GM18907 (cell line): Measurements from ENCODE around the gene SLC30A1.
A peak's percentile ranks its signal among the peaks of the same experiment; 100 is the strongest.
"Not testable (repeated sequence)": the region's sequence is repeated elsewhere in the genome, so short reads cannot be mapped to it uniquely, and the experiment has no call there.

Source experiments
- ATAC-seq: cut with Tn5 transposase; IDR thresholded peaks from one replicate; pipeline ENCODE4 v1.9.1; 2021; ENCODE audit warnings: mild to moderate bottlenecking, moderate library complexity; ENCODE audit not compliant: unreplicated experiment

Gene SLC30A1

DNA sequence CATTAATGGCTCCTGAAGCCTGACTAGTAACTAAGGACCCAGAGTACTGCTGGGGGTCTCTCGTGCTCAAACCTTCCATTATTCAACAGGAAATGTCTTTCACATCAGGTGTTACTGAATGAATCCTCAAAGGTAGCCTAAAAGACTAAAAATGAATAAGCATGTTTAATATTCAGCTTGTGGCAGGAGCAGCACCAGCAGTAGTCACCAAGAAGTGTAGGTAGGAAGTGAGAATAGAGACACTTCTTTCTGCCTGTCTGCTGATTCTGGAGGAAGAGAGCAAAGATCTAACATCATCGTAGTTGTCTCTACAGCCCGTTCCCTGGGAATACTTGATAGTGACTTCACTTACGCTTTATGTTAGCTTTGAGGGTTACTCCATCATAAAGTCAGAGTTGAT, 7.6 kb upstream of the SLC30A1 start:
- no peak for ATAC-seq

DNA sequence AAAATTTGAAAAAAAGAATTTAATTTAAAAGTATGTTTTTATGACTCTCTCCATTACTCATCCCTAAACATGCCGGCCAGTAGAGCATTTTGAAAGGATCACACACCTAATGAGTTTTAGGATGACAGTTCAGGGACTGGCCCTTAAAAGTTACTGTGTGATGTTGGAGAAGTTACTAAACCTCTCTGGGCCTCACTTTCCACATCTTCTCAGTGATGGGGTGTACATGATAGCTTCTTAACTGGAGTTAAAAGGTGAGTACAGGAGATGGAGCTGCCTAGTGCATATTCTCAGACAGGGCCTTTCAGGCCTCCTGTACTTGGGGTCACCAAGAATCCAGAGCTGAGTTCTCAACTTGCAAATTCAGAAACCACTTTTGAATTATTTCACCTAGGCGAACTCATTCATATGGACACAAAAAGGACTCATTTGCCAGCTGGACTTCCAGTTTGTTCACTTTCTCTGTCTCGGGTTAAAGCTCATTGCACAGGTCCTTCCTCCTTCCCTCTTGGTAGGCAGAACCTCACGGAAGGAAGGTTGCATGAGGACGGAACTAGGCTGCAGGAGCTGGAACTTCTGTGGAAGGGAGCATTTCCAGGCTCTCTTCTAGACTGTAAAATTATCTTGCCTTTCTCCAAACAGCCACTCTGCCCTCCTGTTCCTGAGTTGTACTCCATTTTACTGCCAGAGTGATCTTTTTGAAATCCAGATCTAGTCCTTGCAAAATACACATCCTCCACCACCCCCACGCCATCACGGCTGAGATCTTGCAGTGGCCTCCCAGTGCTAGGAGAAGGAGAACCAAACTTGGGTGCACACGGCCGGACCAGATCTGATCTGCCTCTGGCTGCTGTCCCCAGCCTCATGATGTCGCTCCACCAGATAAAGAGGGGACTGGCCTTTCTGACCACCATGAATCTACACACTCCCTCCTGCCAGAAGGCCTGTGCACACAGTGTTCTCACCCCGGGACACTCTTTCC, 4.3 kb upstream of the SLC30A1 start:
- no peak for ATAC-seq

DNA sequence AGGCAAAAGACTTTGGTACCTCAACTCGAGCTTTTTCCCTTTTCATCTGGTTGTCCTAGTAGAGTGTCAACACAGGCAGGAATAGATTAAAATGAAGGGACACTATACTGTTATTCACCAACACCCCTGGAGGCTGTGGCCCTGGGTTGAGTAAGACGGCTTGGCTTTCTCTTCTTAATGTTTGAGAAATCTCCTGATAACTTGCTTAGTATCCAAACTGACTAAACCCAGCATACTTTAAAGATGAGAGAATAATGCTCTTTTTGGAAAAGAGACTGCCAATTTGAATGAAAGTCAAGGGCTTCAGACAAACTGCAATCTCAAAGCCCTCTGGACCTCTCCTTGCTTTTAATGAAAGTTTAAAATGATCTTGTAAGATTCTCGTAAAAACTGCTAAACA, 2.6 kb upstream of the SLC30A1 start:
- ATAC-seq, result no peak

DNA sequence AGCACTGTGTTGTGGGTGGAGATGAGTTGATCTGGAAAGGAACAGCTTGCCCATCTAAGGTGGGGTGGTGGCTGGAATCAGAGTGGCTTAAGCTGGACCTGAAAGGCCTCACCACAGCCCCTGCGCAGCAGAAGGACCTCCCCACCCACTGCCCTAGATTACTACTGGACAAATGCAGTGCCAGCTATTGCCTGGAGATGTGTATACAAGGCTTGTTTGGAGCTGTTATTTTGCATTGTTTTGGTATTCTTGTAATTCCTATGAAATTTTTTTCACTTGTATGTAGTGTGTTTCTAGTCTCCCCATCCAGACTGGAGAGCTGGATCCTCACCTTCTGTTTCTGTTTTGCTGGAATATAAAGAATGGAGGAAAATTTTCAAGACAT, 1.3 kb upstream of the SLC30A1 start:
- no peak for ATAC-seq

DNA sequence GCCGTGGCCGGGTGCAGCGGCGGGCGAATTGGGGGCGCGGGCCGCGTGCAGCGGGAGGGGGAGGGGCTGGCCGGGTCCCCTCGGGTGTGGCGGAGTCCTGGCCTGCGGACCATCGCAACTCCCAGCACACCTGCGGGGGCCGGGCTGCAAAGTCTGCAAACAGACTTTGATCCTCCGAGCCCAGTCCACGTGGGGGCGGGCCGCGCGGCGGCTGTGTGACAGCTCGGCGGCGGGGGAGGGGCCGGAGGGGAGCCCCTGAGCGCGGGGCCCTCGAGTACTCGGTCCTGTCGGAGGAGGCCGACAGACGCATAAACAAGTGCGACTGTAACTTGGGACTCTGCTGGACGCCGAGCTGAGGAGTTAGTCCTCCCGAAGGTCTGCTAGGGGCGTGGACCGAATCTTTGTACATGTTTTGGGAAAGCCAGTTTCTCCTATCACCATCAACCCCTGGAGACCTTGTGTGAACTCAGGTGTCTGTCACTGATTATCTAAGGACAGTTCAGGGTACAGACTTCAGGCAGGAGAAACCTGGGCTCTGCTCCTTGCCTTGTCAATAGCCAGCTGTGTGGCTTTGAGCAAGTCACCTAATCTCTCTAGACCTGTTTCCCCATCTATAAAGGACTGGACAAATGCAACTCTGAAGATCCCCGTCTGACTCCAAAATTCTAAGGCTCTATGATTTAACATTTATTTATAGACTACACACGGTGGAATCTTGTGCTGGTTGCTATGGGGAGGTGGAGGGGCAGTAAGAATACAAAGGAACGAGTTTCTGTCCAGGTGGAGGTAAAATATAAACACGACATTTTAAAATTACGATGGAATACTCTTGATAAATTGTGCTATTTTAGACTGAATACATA, 710 bp upstream of the SLC30A1 start:
- peak; percentile 49 for ATAC-seq

DNA sequence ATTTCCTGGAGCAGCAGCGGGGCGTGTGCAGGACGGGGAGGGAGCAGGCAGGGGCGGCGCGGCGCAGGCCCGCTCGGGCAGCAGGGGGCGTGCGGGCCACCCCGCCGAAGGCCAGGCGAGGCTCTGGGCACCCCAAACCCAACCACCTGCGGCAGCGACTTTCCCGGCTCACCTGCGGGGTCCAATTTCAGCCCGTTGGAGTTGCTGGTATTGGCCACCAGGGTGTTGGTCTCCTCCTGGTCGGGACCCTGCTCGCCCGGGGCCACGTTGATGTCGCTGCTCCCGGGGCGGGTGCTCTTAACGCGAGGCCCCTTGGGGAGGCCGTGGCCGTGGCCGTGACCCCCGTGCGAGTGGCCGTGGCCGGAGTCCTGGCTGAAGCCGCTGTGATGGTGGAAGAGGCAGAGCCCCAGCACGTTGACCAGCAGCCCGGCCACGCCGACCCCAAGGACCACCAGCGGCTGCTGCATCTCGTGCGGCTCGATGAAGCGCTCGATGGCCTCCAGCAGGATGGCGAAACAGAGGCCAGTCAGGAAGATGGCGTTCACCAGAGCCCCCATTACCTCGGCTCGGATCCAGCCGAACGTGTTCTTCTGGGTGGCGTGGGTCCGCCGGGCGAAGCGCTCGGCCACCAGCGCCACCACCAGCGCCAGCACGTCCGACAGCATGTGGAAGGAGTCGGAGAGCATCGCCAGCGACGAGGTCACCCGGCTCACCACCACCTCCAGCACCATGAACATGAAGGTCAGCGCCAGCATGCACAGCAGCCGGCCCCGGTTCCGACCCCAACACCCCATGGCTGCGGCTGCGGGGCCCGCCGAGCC, 932 bp downstream of the SLC30A1 start:
- peak; percentile 41 for ATAC-seq

DNA sequence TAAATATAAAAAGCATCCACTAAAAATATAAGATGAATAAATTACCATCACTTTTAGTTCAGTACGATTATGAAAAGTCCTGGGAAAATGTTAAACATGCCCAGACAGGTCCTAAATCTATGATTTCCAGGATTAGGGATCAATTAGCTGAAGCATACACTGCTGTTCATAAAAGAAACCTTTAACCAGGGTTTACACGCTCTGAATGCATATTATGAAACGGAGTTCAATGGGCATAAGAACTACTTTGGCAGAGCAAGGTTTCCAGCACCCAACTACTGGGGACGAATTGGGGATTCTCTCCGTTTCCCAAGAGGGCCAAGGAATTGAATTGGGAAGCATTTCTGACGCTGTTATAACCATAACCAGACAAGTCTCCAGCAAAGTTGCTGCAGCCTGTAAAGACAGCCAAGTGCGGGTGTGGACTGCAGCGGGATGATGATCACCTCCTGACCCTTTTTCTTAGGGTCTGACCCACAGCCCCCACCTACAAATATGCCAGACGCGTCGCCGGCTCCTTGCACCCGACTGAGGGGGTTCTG, 1.6 kb downstream of the SLC30A1 start:
- no peak for ATAC-seq

DNA sequence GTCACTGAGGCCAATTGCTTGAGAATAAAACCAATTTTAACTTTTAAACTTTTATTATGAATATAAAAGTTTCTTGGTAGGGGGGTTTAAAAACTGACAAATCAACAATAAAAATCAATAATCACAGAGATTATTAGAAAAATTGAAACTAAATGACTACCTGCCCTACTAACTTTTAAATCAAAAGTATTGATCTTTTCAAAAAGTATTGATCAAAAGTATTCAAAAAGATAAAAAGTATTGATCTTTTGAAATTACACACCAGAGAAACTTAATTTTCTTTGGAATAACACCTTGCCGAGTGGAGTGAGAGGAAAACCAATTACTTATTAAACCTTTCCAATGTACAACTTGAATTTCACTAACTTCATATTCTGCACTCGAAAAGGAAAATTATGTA, 2.2 kb downstream of the SLC30A1 start:
- ATAC-seq, result no peak

DNA sequence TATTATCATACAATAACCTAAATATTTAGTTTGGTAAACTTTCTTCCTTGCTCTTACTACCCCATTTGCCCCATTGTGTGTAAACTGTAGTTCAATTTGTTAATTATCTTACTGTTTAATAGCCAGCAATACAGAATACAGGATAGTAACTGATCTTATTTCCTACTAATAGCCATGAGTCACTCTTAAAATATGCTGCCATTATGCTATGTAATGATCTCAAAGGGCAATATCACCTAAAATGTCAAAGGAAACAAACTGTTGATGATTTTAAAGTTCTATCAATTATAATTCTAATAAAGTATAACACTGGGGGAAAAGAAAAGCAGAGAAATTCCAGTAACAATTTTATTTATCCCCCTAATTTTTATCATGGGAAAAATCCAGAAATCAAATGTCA, 4.3 kb downstream of the SLC30A1 start:
- no peak for ATAC-seq

DNA sequence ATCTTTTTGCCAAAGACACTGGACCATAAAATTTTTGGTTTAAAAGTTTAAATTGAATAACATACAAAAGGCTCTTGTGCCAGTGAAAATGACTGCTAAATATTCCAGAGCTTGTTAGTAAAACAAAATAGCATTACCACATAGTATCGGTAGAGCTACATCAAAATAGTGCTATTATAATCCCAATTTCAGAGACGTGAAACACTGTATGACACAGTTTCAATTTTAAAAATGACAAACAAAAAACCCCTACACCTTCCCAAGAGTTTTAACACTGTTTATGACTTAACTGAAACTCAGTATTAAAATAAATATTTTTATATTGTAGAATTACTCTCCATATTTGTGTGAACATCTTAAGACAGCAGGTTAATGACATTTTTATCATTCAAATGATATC, 7.0 kb downstream of the SLC30A1 start:
- no peak for ATAC-seq

DNA sequence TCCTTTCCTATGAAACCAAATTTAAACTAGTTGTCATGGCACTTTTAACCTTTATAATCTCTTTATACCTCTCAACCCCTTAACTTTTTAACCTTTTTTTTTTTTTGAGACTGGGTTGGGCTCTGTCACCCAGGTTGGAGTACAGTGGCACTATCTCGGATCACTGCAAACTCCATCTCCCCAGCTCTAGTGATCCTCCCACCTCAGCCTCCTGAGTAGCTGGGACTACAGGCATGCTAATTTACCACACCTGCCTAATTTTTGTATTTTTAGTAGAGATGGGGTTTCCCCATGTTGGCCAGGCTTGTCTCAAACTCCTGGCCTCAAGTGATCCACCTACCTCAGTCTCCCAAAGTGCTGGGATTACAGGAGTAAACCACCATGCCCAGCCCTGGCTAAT, 8.6 kb downstream of the SLC30A1 start:
- ATAC-seq, result not testable (repeated sequence)

DNA sequence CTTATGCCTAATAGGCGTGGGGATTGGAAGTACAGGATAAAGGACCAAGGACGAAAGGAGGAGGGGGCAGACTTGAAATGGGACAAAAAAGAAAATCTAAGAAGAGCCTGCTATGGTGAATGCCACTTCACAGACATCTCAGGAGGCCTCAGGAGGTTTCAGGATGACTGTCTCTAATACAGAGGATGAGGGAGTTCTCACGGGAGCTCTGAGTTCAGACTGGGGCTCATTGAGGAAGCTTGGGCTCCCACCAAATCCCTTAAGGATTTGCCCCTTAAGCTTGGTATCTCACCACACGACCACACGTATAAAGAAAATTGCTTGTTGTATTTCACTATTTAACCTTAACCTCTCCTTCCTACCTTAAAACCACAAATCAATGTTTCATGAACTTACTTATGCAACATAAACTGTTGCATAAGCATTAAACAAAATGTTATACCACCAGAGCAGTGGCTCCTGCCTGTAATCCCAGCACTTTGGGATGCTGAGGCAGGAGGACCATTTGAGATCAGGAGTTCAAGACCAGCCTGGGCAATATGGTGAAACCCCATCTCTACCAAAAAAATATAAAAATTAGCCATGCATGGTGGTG, 12.4 kb downstream of the SLC30A1 start:
- peak; percentile 98 for ATAC-seq

DNA sequence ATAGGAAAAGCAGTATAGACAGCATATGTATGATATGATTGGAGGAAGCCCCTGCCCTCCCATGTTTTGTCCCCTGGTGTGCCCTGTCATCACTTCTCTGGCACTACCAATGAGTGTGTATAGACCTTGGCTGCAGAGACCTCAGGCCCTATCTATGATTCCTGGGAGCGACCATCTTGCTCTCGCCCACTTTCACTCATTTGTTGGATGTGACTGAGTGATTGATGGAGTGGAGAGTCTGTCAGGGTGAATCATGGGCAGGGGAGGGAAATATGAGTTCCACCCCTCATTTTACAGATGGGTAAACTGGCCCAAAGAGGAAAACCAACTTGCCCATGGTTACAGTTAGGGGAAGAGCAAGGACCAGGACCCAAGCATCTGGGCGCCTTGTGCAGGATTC, 14.9 kb downstream of the SLC30A1 start:
- ATAC-seq, result no peak

DNA sequence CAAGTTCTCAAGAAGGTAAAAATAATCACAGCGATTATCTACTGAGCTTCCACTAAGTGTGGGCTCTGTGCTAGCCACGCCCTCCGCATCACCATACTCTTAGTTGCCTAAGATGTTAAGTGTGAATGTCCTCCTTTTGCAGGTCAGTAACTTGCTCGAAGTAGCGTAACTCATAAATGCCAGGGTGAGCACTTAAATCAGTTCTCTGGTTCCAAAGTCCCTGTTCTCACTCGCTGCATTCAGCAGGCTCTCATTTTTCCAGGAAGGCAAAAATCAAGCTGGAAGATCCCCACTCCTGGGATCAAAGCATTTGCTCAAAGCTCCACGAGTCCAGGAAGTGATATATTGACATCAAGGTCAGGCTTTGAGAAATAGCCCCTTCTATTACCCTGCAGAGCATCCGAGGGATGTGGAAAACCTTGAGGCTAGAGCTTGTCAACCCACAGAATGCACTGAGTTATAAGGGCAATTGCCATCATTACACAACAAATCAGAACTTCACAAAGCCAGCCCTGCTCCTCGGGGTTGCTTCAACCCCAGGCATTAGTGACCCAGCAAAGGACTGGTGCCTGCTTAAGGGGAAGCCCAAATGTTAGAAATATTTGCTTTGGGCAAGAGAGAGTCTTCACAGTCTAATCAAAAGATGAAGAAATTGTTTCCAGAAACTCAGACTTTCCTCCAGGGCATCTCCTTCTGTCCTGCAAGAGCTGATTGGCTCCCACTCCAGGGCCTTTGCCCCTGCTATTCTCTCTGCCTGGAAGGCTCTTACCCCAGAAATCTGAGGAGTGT, 19.5 kb downstream of the SLC30A1 start:
- ATAC-seq, result no peak

DNA sequence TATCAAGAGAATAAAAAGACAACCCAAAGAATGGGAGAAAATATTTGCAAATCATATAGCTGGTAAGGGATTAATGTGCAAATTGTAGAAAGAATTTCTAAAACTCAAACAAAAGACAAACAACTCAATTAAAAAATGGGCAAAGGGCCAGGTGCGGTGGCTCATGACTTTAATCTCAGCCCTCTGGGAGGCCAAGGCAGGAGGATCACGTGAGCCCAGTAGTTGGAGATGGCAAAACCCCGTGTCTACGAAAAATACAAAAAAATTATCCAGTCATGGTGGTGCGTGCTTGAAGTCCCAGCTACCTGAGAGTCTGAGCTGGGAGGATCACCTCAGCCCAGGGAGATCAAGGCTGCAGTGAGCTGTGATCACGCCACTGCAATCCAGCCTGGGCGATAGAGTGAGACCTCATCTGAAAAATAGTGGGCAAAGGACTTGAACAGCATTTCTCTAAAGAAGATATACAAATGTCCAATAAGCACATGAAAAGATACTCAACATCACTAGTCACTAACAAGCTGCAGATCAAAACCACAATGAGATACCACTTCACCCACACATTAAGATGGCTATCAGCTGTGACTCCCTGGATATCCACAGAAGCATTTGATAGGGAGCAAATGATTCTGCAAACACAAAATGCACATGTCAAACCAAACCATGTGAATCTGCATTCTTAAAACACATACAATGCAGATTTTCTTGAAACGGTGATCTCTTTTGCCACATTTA, 20.9 kb downstream of the SLC30A1 start:
- ATAC-seq, result no peak

DNA sequence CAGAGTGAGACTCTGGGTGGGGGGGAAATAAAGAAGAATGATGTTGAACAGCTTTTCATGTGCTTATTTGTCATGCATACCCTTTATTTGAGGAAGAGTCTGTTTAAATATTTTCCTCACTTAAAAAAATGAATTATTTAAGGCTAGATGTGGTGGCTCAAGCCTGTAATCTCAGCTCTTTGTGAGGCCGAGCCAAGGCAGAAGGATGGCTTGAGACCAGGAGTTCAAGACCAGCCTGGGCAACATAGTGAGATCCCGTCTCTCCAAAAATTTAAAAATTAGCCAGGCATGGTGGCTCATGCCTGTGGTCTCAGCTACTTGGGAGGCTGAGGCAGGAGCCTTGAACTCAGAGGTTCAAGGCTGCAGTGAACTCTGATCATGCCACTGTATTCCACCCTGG, 25.4 kb downstream of the SLC30A1 start:
- no peak for ATAC-seq

DNA sequence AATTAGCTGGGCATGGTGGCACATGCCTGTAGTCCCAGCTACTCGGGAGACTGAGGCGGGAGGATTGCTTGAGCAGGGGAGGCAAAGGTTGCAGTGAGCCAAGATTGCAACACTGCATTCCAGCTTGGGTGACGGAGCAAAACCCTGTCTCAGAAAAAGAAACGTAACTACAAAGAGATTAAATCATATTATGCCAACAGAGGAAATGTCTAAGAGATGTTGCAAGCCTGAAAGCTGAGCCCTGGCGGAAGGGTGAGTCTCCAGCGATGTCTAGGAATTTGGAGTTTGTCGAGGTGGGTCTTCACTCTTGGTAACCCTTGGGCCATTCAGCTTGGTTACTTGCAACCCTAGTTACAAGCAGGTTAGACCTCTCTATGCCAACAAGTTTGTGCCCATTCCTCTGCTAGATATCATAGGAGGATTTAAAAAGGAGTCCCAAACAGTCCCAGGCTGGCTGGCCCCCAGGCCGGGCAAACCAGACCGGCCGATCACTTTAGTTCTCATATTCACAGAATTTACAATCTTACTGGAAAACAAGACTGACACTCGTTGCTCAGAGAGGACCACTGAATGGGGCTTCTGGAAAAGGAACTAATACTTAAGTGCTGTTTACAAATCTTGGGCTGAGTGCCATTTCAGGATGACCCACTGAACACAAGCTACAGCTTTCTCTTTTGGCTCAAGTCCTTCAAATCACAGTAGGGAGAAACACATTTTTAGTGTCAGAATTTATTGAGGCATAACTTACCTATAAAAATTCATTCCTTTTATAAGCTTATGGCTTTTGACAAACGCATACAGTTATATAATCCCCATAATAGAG, 27.1 kb downstream of the SLC30A1 start:
- ATAC-seq, result no peak

DNA sequence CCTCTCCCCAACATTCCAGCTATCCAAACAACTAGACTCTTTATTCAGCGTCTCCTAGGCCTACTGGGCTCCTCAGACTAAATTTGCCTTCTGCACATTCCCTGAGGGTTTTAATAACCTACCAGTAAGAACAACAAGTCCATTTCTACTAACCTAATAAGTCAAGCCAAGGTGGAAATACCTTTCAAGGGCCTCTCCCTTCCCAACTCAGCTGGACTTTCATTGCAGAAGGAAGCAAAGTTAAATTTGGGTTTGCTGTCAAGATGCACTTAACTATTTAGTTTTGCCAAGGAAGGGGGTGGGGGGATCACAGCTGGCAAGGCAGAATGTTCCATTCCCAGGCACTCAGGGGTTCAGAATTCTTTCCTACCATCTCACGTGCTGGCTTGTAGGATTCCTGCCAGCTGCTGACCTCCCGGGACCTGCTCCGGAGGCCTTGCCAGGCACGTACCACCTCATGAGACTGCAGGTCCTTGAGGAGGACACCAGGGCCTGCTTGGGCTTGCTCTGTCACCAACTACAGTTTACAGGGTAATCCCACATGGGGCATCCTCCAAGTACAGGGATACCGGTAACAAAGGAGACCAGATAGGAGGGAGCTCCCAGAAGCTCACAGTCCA, 29.8 kb downstream of the SLC30A1 start:
- ATAC-seq, result no peak
